K562 (cell line): Measurements from ENCODE around the gene CRYBG1. TPM values are rescaled to one million over a fixed set of nuclear protein-coding genes. Genes with fewer than 3 reads are reported as not detected.

ENCODE experiments used
- ATAC-seq: fragments of 200-7000 bp; cut with Tn5 transposase; 3 replicates; pipeline ENCODE4 v1.9.1; 2020; ENCODE audit warnings: moderate library complexity
- BruUV-seq: library from RNA; stranded (reverse); fragments of 400-500 nt; replicated peaks from 2 replicates; lab custom pipeline; 2021; lab: Mats Ljungman, UMichigan
- CTCF ChIA-PET: fragments of 300-600 bp; formaldehyde crosslinking; extraction: SDS; loops from one replicate; lab custom pipeline; 2021; ENCODE audit warnings: low intra/inter-chr PET ratio; lab: Yijun Ruan, JAX
- POLR2A ChIA-PET: fragments of 300-600, 350-650 bp; sonication (Branson Sonifier 250); formaldehyde crosslinking; extraction: SDS; loops from one replicate; lab custom pipeline; 2021; ENCODE audit warnings: antibody characterized with exemption, inconsistent platforms; lab: Yijun Ruan, JAX
- DNase-seq, 4 experiments: peaks; one replicate each; pipeline versions ENCODE4 v3.0.0 to v3.0.0-alpha.2; 2011 to 2018; ENCODE audit warnings: low spot score in 3 of 4, mixed read lengths in 3 of 4; ENCODE audit errors: extremely low read depth in 1 of 4
- FAIRE-seq: peaks from 2 replicates; lab custom pipeline; 2011; peaks lifted over from hg19 to GRCh38; lab: Jason Lieb, UNC
- H2AFZ ChIP-seq: 2 replicates; pipeline ENCODE4 v1.6.0; 2011; ENCODE audit warnings: low read depth, low read length, control low read depth, inconsistent platforms
- H3K27ac ChIP-seq: fragments of 200-600 bp; 3 replicates; pipeline ENCODE4 v1.8.0; 2011; ENCODE audit warnings: low read depth, mild to moderate bottlenecking, control low read depth, inconsistent platforms, low read length, moderate library complexity, mixed read lengths; ENCODE audit errors: extremely low read depth
- H3K27me3 ChIP-seq, 2 experiments: fragments of 300-600 bp in 1 of 2; 2 replicates in 1 of 2; 3 replicates in 1 of 2; pipeline versions ENCODE4 v1.6.0 to v1.8.0; 2011; ENCODE audit warnings: inconsistent platforms in 2 of 2, low read length in 2 of 2, mild to moderate bottlenecking in 1 of 2, mixed read lengths in 1 of 2, moderate library complexity in 1 of 2; ENCODE audit not compliant: control insufficient read depth in 2 of 2, insufficient read depth in 2 of 2
- H3K36me3 ChIP-seq: fragments of 300-600 bp; 3 replicates; pipeline ENCODE4 v1.8.0; 2011; ENCODE audit warnings: mild to moderate bottlenecking, low read length, inconsistent platforms; ENCODE audit not compliant: control insufficient read depth, insufficient read depth
- H3K4me1 ChIP-seq, 2 experiments: fragments of 200-600 bp in 1 of 2; replicated peaks in 1 of 2; 2 replicates in 1 of 2; 3 replicates in 1 of 2; pipeline versions ENCODE4 v1.5.1 to v1.8.0; 2011; ENCODE audit warnings: inconsistent platforms in 2 of 2, low read length in 2 of 2, mild to moderate bottlenecking in 1 of 2, mixed read lengths in 1 of 2, moderate library complexity in 1 of 2; ENCODE audit not compliant: control insufficient read depth in 2 of 2, insufficient read depth in 2 of 2
- H3K4me2 ChIP-seq: 2 replicates; pipeline ENCODE4 v1.6.1; 2011; ENCODE audit warnings: low read length, control low read depth, inconsistent platforms, mixed read lengths; ENCODE audit not compliant: insufficient read depth
- H3K4me3 ChIP-seq: fragments of 200-600 bp; sonication (generic), shearing (Covaris generic); 2 replicates; pipeline ENCODE4 v1.5.1; 2016; ENCODE audit warnings: control low read depth, inconsistent platforms
- H3K79me2 ChIP-seq: fragments of 200-600 bp; 3 replicates; pipeline ENCODE4 v1.8.0; 2011; ENCODE audit warnings: low read length, inconsistent platforms; ENCODE audit not compliant: control insufficient read depth, insufficient read depth
- H3K9ac ChIP-seq, 2 experiments: 2 replicates each; pipeline versions ENCODE4 v1.6.0 to v1.6.1; 2011; ENCODE audit warnings: low read depth in 2 of 2, low read length in 2 of 2, control low read depth in 1 of 2, inconsistent platforms in 1 of 2, mild to moderate bottlenecking in 1 of 2, mixed read lengths in 1 of 2; ENCODE audit not compliant: insufficient read depth in 1 of 2
- H3K9me1 ChIP-seq: one replicate; pipeline ENCODE4 v1.6.0; 2011; ENCODE audit warnings: inconsistent platforms, mild to moderate bottlenecking, low read length, moderate library complexity; ENCODE audit not compliant: control insufficient read depth, insufficient read depth
- H3K9me3 ChIP-seq: replicated peaks from 2 replicates; pipeline ENCODE4 v1.5.1; 2011; ENCODE audit warnings: low read depth, low read length, inconsistent platforms; ENCODE audit not compliant: control insufficient read depth, insufficient read depth
- H4K20me1 ChIP-seq: replicated peaks from 2 replicates; pipeline ENCODE4 v1.6.1; 2011; ENCODE audit warnings: low read length, inconsistent platforms, mixed read lengths; ENCODE audit not compliant: control insufficient read depth, insufficient read depth
- AFF4 ChIP-seq: sonication (generic); formaldehyde crosslinking; IDR thresholded peaks from 2 replicates; pipeline ENCODE4 v1.8.0; 2023; ENCODE audit warnings: mild to moderate bottlenecking, missing genetic modification reagents
- TFE3 ChIP-seq: fragments of 450-650 bp; formaldehyde crosslinking; IDR thresholded peaks from 2 replicates; pipeline ENCODE4 v1.4.0; 2020; ENCODE audit warnings: mild to moderate bottlenecking, mixed read lengths
- WGBS: fragments of 100-300 bp; shearing (Covaris generic); methylation state at CpG from one replicate; pipeline ENCODE4 v1.1.6; 2016; ENCODE audit warnings: low coverage, mixed read lengths; ENCODE audit not compliant: insufficient coverage; ENCODE audit errors: missing lambda C conversion rate; 5-methylcytosine and 5-hydroxymethylcytosine counted together
- in situ Hi-C: fragments of 300-500 bp; cut with MboI; formaldehyde crosslinking; loops from 4 replicates; pipeline ENCODE4 v1.15.0; 2018; ENCODE audit warnings: inconsistent platforms, mixed read lengths
- intact Hi-C: fragments of 100-400 bp; cut with micrococcal nuclease; formaldehyde crosslinking; loops from 2 replicates; pipeline ENCODE4 v1.14.2; 2022
- polyA plus RNA-seq, 8 experiments: library from polyadenylated mRNA; depleted of rRNA in 4 of 8; stranded (reverse) in 5 of 8; unstranded in 3 of 8; fragments of >200 nt; fragmentation: Nextera tagmentation in 2 of 8; fragmentation: Illumina TruSeq in 1 of 8; extraction: Ambion mirVana in 2 of 8; extraction: Trizol in 1 of 8; gene quantifications; 2 replicates each; pipeline versions ENCODE4 v1.2.1 to v1.2.3, GENCODE V29; 2011 to 2014; ENCODE audit warnings: inconsistent platforms in 1 of 8, missing spikeins in 1 of 8
- total RNA-seq, 7 experiments: library from RNA; depleted of rRNA in 6 of 7; stranded (reverse); fragments of >200 nt in 6 of 7; fragmentation: Illumina TruSeq in 2 of 7; extraction: Trizol in 2 of 7; gene quantifications; 2 replicates each; pipeline versions ENCODE4 v1.2.1 to v1.2.3, GENCODE V29; 2011 to 2021; ENCODE audit warnings: low replicate concordance in 1 of 7

The CRYBG1 gene
- total and polyA plus RNA-seq, 9 of the 15 experiments (the other 6 are each of a cell fraction or from before 2014, with no cell fraction given) = 0.07 to 0.47 (median 0.11) TPM

DNA sequence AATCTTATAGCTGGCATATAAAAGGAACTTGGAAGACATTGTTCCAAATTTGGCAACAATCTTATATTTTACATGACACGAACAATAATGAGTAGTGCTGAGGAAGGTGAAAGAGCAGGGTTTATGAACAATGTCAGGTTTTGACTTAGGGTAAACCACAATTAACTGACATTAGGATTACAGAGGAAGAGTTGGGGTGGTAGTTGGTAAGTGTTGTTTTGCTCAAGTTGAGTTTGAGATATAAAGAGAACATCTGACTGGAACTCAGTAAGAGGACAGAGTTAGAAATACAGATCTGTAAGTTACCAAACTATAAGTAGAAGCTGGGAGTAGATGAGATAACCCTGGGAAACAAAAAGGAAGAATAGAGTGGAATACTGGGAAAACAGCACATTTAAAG lies 253.6 kb downstream of the CRYBG1 start (continued):
- no peak for TF ChIP-seq AFF4 (CRISPR knock-in tag)

DNA sequence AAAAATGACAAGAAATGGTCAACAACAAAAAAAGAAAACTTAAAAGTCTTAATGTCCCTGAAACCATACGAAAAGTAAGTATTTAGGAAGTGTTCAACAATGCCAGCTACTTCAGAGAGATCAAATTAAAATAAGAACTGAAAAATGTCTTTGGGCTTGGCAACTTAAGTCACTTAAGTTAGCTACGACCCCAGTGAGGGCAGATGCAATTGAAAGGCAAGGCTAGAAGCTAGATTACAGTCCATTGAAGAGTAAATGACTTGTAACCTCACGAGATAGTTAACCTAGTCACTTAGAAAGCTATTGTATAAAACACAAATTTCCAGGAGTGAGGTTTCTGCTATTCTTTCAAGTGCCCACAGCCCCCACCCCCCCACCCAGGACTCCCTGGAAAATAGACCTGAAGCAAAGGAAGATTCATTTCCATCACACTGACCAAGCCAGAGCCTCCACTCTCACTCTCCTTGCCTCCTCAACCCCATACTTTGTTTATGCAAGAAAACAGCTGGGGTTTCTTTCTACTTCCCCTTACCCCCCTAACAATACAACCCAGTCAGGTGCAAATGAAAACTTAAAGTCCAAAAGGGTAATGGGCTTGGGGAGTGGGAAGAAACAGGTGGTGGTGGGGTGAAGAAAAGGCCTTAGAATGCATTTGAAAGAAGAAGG lies 254.2 kb downstream of the CRYBG1 start:
- WGBS = 58% methylated on average over 3 of the region's 3 CpGs
- intact Hi-C loops (no loop called here), in situ Hi-C loops (no loop called here)
- no peaks in the 10 kb centered on the region for H4K20me1 ChIP-seq
- H3K4me3 ChIP-seq = no peak overlapping the region
- FAIRE-seq (no peak), DNase-seq (no peak), ATAC-seq (no peak)
- H2AFZ ChIP-seq = no peak overlapping the region
- ChIA-PET POLR2A (no interaction called here), CTCF (no interaction called here)
- no peak for TF ChIP-seq TFE3
- no peaks in the 10 kb centered on the region for H3K27me3 ChIP-seq
- no peaks in the 10 kb centered on the region for H3K9me3 ChIP-seq
- no TSS peak for BruUV-seq
- H3K4me2 ChIP-seq = no peak overlapping the region
- no peaks in the 10 kb centered on the region for H3K4me1 ChIP-seq
- no peak overlapping the region for H3K27ac ChIP-seq
- H3K36me3 ChIP-seq = peaks cover 30% of the 10 kb centered on the region
- no peaks in the 10 kb centered on the region for H3K79me2 ChIP-seq
- H3K9ac ChIP-seq = no peak overlapping the region
- H3K9me1 ChIP-seq = no peaks in the 10 kb centered on the region
